Activated T-helper 2 cell treated with anti-CD3 and anti-CD28 coated beads, Interferon-gamma antibody, Interleukin-2, Interleukin-4, amounts not matched to agents 10 μg/mL and 5 μg/mL and 100 μg/mL, durations not matched to agents 14 hours and 24 hours and 36 hours (primary cell): Measurements from ENCODE around the gene RBM4. TPM values are rescaled to one million over a fixed set of nuclear protein-coding genes. Genes with fewer than 3 reads are reported as not detected.
"Not testable (repeated sequence)": the region's sequence is repeated elsewhere in the genome, so short reads cannot be mapped to it uniquely, and the experiment has no call there.

Experiments used
- DNase-seq: peaks from one replicate; pipeline ENCODE4 v3.0.0; 2021; ENCODE audit warnings: low spot score
- H3K27ac Mint-ChIP-seq: one replicate; pipeline ENCODE4 v1.8.0; 2021; ENCODE audit warnings: mixed read lengths
- H3K27me3 Mint-ChIP-seq: one replicate; pipeline ENCODE4 v1.8.0; 2021; ENCODE audit warnings: low read depth, mixed read lengths
- H3K36me3 Mint-ChIP-seq: one replicate; pipeline ENCODE4 v1.8.0; 2021; ENCODE audit warnings: low read depth, mixed read lengths
- H3K4me1 Mint-ChIP-seq: one replicate; pipeline ENCODE4 v1.8.0; 2021; ENCODE audit warnings: low read depth, mixed read lengths
- H3K4me3 Mint-ChIP-seq: one replicate; pipeline ENCODE4 v1.8.0; 2021; ENCODE audit warnings: low read depth, mild to moderate bottlenecking, moderate library complexity, mixed read lengths
- H3K9me3 Mint-ChIP-seq: one replicate; pipeline ENCODE4 v1.8.0; 2021; ENCODE audit warnings: mixed read lengths
- intact Hi-C: fragments of 100-400 bp; cut with micrococcal nuclease; formaldehyde crosslinking; loops from one replicate; pipeline ENCODE4 v1.15.1; 2023
- total RNA-seq: library from RNA; stranded (reverse); gene quantifications from 2 replicates; pipeline ENCODE4 v1.2.3, GENCODE V29; 2022

Gene RBM4
- total RNA-seq, 1 donor from 2014 or later = 125 TPM

GRCh38 chr11:66625041-66625751 is 13.3 kb upstream of the RBM4 start:
- peaks cover 39% of the 10 kb centered on the region for H3K4me1 Mint-ChIP-seq

DNA sequence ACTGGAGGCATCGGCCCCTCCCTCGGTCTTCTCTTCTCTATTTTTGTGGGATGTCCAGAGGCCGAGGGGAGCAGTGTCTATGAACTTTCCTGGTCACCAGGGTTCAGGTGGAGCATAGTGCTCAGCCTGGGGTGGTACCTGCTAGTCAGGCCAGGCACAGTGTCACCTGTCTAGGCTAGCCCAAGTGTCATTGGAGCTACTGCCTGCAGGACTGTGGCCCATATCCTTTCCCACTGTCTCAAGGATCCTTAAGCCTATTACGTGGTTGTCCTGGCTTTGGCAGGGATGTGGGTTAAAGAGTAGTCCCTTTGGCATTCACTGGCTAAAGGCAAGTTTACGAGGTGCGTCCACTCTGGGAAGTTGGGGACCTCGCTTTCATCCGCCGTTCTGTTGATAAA is 12.8 kb upstream of the RBM4 start:
- H3K27ac Mint-ChIP-seq = no peak overlapping the region
- H3K27me3 Mint-ChIP-seq = no peaks in the 10 kb centered on the region
- intact Hi-C loops = no loop called here
- no peak for DNase-seq
- H3K36me3 Mint-ChIP-seq = peaks cover 90% of the 10 kb centered on the region
- H3K4me1 Mint-ChIP-seq = peaks cover 40% of the 10 kb centered on the region
- H3K9me3 Mint-ChIP-seq = no peaks in the 10 kb centered on the region
- H3K4me3 Mint-ChIP-seq = no peak overlapping the region

More at GRCh38 chr11:66625041-66625751, 13.3 kb upstream of the RBM4 start:
- H3K27me3 Mint-ChIP-seq = no peaks in the 10 kb centered on the region
- DNase-seq = no peak
- no peak overlapping the region for H3K4me3 Mint-ChIP-seq
- no peaks in the 10 kb centered on the region for H3K9me3 Mint-ChIP-seq
- peaks cover 93% of the 10 kb centered on the region for H3K36me3 Mint-ChIP-seq
- intact Hi-C loops = no loop called here
- no peak overlapping the region for H3K27ac Mint-ChIP-seq

DNA sequence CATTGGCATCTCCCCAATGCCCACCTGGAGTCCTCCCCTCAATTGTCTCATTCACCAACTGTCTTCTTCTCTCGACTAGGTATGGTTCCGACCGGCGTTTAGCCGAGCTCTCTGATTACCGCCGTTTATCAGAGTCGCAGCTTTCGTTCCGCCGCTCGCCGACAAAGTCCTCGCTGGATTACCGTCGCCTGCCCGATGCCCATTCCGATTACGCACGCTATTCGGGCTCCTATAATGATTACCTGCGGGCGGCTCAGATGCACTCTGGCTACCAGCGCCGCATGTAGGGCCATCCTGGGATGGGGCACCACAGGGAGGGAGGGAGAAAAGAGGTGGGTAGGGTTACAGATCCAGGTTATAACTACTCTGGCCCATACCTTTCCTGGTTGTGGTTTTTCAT is 12.1 kb upstream of the RBM4 start:
- intact Hi-C loops = no loop called here
- H3K36me3 Mint-ChIP-seq = peaks cover 85% of the 10 kb centered on the region
- no peak overlapping the region for H3K4me3 Mint-ChIP-seq
- no peaks in the 10 kb centered on the region for H3K9me3 Mint-ChIP-seq
- H3K27ac Mint-ChIP-seq = no peak overlapping the region
- peaks cover 37% of the 10 kb centered on the region for H3K4me1 Mint-ChIP-seq
- DNase-seq = no peak
- no peaks in the 10 kb centered on the region for H3K27me3 Mint-ChIP-seq

DNA sequence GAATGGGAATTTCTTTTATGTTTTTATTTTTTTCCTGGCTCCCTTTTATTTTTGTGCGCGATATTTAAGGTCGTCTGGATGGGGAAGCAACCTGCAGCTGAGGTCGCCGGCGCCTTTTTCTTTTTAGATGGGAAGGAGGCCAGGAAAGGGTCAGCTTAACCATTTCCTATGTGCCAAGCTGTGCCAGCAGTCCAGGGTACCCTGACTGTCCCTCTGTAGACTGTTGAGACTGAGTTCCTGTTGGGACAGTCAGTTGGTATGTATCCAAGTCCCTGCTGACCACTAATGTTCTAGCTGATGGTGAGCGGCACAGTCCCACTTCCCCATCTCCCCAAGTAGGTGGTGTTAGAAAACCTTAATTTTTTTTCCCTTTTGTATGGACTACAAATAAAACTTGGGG is 11.6 kb upstream of the RBM4 start:
- Mint-ChIP-seq H3K9me3 (no peaks in the 10 kb centered on the region), H3K36me3 (peaks cover 85% of the 10 kb centered on the region), H3K27me3 (no peaks in the 10 kb centered on the region), H3K4me1 (peaks cover 34% of the 10 kb centered on the region), H3K4me3 (no peak overlapping the region), H3K27ac (no peak overlapping the region)
- intact Hi-C loops = no loop called here
- DNase-seq = no peak

DNA sequence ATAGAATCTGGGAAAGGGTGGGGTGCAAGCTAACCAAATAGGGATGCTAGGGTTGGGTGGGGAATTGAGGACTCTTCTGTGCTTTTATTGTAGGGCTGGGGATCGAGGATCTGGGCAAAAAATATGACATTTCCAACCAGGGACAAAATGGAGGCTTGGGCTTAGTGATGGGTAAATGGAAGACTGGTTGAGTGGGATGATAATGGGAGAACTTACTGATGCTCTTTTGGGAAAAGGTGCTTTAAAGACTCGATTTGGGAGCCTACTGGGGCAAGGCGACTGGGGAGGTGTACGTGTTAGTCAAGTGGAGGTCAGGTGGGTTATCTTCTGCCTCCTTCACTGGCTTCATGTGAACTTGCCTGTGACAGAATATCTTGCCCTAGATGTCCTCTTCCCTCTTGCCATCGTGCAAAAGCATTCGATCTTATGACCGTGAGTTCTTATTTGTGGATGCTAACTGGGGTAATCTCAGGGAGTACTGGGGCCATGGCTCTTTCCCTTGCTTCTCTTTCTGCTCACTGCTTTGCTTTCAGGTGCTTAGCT is 10.4 kb upstream of the RBM4 start:
- DNase-seq = no peak
- Mint-ChIP-seq H3K36me3 (peaks cover 83% of the 10 kb centered on the region), H3K27ac (no peak overlapping the region), H3K4me1 (peaks cover 25% of the 10 kb centered on the region), H3K4me3 (no peak overlapping the region), H3K9me3 (no peaks in the 10 kb centered on the region), H3K27me3 (no peaks in the 10 kb centered on the region)
- intact Hi-C loops = no loop called here

GRCh38 chr11:66629356-66629755 is 9.1 kb upstream of the RBM4 start:
- Mint-ChIP-seq H3K27me3 (no peaks in the 10 kb centered on the region), H3K4me3 (no peak overlapping the region), H3K27ac (no peak overlapping the region), H3K9me3 (no peaks in the 10 kb centered on the region), H3K36me3 (peaks cover 79% of the 10 kb centered on the region), H3K4me1 (peaks cover 18% of the 10 kb centered on the region)
- no peak for DNase-seq
- intact Hi-C loops = no loop called here

DNA sequence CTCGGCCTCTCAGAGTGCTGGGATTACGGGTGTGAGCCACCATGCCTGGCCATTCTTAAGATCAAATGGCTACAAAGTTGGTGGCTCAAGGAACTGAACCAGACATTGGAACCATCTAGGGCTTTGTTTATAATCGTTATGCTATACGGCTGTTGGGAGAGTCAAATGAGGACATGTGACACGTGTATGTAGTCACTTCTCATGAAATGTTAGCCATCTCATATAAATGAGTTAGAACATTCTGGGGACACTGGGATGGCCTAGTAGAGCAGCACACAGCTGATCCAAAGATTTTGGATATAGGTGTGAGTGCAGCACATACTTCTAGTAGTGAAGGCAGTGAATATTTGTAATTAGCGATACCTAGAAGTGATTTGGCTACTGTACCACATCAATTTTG is 6.6 kb upstream of the RBM4 start:
- no peaks in the 10 kb centered on the region for H3K9me3 Mint-ChIP-seq
- no peak overlapping the region for H3K4me3 Mint-ChIP-seq
- H3K27me3 Mint-ChIP-seq = no peaks in the 10 kb centered on the region
- peaks cover 70% of the 10 kb centered on the region for H3K36me3 Mint-ChIP-seq
- peaks cover 24% of the 10 kb centered on the region for H3K4me1 Mint-ChIP-seq
- no peak overlapping the region for H3K27ac Mint-ChIP-seq
- DNase-seq = no peak
- intact Hi-C loops = no loop called here

DNA sequence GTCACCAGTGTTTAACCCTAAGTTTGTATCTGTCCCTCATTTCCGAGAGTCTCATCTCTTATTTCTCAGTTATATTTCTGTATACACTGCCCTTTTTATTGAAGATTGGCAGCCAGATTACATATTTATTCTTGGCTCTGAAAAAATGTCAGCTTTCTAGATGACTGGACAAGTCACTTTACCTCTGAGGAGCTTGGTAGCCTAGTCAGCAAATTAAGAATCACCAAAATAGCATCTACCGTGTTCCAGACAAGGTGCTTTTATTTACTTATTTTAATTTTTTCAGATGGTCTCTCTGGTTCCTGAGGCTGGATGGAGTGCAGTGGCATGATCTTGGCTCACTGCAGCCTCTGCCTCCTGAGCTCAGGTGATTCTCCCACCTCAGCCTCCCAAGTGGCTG is 5.6 kb upstream of the RBM4 start:
- Mint-ChIP-seq H3K4me1 (peaks cover 30% of the 10 kb centered on the region), H3K27me3 (no peaks in the 10 kb centered on the region), H3K36me3 (peaks cover 70% of the 10 kb centered on the region), H3K27ac (no peak overlapping the region), H3K4me3 (no peak overlapping the region), H3K9me3 (no peaks in the 10 kb centered on the region)
- intact Hi-C loops = no loop called here
- no peak for DNase-seq

DNA sequence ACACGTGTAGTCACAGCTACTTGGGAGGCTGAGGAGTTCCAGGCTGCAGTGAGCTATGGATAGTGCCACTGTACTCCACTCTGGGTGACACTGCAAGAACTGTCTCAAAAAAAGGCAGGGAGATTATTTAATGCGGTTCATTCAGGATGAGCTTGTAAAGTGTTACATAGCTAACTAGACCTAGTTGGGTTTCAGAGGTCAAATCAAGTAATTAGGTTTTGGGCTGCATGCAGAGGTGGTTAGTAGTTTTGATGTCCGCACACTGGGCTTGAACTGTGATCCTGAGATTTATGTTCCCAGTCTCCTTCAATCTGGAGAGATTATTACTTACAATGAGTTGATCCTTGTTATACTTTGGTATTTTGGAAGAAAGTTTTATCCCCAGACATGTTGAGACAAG is 2.1 kb upstream of the RBM4 start:
- no peak for DNase-seq
- no peaks in the 10 kb centered on the region for H3K27me3 Mint-ChIP-seq
- H3K4me3 Mint-ChIP-seq = no peak overlapping the region
- H3K9me3 Mint-ChIP-seq = no peaks in the 10 kb centered on the region
- intact Hi-C loops = no loop called here
- H3K4me1 Mint-ChIP-seq = peaks cover 36% of the 10 kb centered on the region
- peak overlapping the region; percentile 63 for H3K27ac Mint-ChIP-seq
- H3K36me3 Mint-ChIP-seq = peaks cover 80% of the 10 kb centered on the region

GRCh38 chr11:66637557-66638176 is 836 bp upstream of the RBM4 start:
- no peaks in the 10 kb centered on the region for H3K9me3 Mint-ChIP-seq
- no peaks in the 10 kb centered on the region for H3K27me3 Mint-ChIP-seq
- no peak for DNase-seq
- H3K36me3 Mint-ChIP-seq = peaks cover 81% of the 10 kb centered on the region
- peak overlapping the region; percentile 93 for H3K27ac Mint-ChIP-seq
- H3K4me1 Mint-ChIP-seq = peaks cover 46% of the 10 kb centered on the region
- H3K4me3 Mint-ChIP-seq = peak overlapping the region; percentile 97
- intact Hi-C loops = loop anchor here (1.0 to 2.0 kb wide), 3 partner anchors 21 to 45 kb away; partner anchors contain the start of genes CCDC87, CCS, RBM14 and RBM4B

DNA sequence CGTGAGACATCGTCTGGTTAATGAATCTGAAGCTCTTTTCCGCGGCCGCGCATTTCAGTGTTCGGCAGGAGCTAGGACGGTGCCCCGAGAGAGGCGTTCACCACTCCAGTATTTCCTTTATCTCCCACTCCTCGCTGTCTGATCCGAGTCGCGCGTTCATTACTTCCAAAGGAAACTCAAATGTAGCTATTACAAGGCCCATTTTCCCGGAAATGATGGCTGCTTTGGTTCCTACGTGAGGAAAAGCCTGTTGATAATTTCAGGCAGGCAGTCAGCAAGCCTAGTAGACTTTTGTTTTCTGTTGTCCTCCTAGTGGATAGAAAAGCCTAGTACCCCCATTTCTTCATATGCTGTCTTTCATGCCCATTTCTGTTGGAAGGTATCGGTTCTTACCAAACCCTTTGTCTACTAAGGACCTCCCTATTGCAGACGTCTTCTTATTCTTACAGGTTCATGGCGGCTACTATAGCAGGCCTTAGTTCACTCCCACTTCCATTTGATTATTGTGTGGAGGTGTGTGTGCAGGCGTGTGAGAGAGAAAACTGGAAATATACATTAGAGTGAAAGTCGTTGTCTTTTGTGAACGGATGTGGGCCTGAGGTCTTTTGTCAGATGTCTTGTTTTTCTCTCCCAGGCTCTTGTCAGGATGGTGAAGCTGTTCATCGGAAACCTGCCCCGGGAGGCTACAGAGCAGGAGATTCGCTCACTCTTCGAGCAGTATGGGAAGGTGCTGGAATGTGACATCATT is 737 bp downstream of the RBM4 start:
- Mint-ChIP-seq H3K9me3 (no peaks in the 10 kb centered on the region), H3K27me3 (no peaks in the 10 kb centered on the region), H3K4me1 (peaks cover 57% of the 10 kb centered on the region), H3K4me3 (peak overlapping the region; percentile 97), H3K27ac (peak overlapping the region; percentile 93), H3K36me3 (peaks cover 88% of the 10 kb centered on the region)
- DNase-seq = peak; percentile 13
- intact Hi-C loops = loop anchor here (2.0 kb wide), 2 partner anchors 38 to 46 kb away; partner anchors contain the start of genes CCDC87, CCS and RBM4B

GRCh38 chr11:66639814-66640340 is 1.4 kb downstream of the RBM4 start:
- not testable (repeated sequence) for H3K27me3 Mint-ChIP-seq, H3K9me3 Mint-ChIP-seq, DNase-seq
- H3K4me1 Mint-ChIP-seq = peaks cover 60% of the 10 kb centered on the region
- intact Hi-C loops = loop anchor here (2.0 kb wide), 2 partner anchors 37 to 47 kb away; partner anchors contain the start of genes CCDC87, CCS and RBM4B
- H3K4me3 Mint-ChIP-seq = peak overlapping the region; percentile 97
- H3K27ac Mint-ChIP-seq = peak overlapping the region; percentile 93
- H3K36me3 Mint-ChIP-seq = peaks cover 88% of the 10 kb centered on the region
